NCI-H446 treated with DMSO at 0.1 percent for 48 hours (cell line): ENCODE measurements around the gene DDX51.
"Not testable (repeated sequence)": the region's sequence is repeated elsewhere in the genome, so short reads cannot be mapped to it uniquely, and the experiment has no call there.

ENCODE experiments used
- DNase-seq: peaks from one replicate; lab custom pipeline; 2025; lab: John Stamatoyannopoulos, UW

The DDX51 gene

GRCh38 chr12:132139912-132140311, 4.2 kb downstream of the DDX51 start:
- DNase-seq = no peak

DNA sequence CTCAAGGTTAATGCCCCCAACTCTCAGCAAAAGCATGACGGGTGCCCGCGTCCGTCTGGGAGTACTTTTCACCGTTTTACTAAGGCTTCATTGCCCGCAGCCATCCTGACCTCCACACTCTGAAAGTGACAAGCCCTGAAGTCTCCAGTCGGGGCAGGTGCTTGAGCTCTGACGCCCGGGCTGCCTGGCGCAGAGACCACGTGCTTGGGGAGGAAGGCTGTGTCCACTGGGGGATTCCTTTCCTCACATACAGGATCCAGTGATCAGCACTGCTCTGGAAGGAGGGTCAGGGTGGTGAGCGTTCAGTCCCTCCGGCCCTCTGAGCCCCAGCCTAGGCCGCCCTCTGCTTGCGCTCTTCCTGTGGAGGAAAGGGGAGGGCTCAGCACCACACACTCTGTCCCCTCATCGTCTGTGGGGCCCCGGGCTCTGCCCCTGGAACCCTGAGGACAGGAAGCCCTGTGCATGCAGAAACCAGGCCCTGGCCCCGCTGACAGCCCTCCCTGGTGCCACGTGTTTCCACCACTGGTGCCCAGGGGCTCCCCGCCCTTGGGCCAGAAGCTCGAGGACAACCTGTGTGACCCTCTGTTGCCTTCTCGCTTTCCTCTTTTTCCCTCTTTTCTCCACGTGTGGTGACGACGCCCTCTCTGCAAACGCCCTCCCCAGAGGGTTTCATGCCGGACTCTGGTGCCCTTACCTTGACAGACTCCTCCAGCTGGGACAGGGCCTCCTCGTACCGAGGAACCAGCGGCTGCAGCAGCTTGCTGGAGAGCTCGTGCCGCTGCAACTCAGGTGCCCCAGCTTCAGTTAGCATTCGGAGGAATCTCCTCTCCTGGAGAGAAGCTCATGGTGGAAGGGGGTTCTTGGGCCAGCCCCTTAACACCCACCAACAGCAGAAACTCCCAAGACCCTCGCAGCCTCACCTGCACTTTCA, 4.9 kb downstream of the DDX51 start:
- DNase-seq = no peak

- DNase-seq = no peak
These were observed 6.5 kb downstream of the DDX51 start for GRCh38 chr12:132137483-132138125.

DNA sequence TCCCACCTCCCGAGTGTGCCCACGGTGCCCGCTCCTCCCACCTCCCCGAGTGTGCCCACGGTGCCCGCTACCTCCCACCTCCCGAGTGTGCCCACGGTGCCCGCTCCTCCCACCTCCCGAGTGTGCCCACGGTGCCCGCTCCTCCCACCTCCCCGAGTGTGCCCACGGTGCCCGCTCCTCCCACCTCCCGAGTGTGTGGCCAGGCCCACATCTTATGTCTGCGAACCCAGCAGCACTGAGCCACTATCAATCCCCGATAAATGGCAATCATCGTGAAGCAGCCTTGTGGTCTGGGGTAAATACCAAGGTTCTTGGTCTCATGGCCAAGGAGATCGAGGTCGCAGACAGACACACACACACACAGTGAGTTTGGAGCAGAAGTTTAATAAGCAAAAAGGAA, 7.9 kb downstream of the DDX51 start:
- not testable (repeated sequence) for DNase-seq

GRCh38 chr12:132134653-132135183, 9.4 kb downstream of the DDX51 start:
- not testable (repeated sequence) for DNase-seq

DNA sequence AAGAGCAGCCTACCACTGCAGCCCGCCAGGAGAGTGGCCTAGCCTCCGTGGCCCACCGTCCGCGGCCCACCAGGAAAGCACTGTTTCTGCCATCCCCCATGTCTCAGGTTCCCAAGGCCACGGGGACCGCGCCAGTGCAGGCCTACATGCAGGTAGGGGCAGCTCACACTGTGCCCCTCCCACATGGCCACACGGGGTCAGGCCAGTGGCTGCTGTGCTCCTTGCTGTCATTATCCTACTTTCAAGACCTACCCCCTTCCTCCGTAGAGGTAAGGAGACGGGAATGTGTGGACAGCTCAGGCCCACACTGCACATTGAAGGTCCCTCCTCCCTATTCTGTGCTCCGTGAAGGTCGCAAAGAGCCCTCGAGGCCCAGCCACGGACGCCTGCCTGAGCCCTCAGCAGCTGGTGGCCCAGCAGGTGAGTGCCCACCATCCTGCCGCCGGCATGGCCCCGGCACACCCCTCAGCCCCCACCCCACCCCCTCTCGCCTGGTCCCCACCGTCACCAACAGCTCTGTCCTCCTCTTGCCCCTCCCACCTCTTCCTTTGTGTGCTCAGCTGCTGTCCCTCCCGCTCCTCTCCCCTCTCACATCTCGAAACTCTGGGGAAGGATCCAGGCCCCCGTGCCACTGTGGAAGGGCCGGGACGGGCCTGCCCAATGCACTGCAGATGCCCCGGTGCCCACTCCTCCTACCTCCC, 10.0 kb downstream of the DDX51 start:
- DNase-seq = no peak

GRCh38 chr12:132132609-132133430, 11.3 kb downstream of the DDX51 start:
- no peak for DNase-seq

GRCh38 chr12:132131952-132132351, 12.2 kb downstream of the DDX51 start:
- DNase-seq = no peak

DNA sequence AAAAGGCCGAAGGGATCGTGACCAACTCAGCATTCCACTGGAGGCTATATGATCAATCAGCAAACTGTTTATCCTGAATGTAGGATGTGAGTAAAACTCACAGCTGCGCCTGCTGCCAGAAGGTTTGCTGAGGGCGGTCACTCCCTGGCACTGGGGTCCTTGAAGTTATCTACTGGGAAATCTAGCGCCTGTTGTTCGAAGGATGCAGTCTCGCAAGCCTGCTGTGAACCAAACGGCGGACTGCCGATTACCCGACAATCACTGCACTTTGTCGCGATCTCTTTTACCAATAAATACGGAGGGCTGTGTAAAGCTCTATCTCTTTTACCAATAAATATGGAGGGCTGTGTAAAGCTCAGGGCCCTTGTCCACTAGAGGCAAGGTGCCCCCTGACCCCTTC, 12.9 kb downstream of the DDX51 start:
- DNase-seq = no peak

DNA sequence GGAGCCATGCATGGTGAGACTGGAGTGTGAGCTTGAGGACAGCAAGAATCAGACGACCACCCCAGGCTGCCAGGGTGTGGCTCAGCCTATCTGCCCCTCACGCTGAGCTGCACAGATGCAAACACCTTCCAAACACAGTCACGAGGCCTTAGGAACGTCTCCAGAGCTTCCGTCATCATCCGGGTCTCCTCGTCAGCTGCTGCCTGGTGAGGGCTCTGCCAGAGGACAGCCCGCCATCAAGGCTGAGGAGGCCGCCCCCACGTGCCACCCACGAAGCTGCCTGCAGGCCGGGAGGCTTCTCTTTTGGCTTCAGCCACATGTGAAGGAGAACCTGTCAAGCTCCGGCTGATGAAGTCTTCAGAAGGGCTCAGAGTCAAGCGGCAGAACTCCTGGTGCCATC, 13.4 kb downstream of the DDX51 start:
- no peak for DNase-seq

- DNase-seq = no peak
These were observed 15.1 kb downstream of the DDX51 start for GRCh38 chr12:132129007-132129406.

GRCh38 chr12:132127041-132127440, 17.1 kb downstream of the DDX51 start:
- no peak for DNase-seq

GRCh38 chr12:132125736-132126135, 18.4 kb downstream of the DDX51 start:
- DNase-seq = no peak

DNA sequence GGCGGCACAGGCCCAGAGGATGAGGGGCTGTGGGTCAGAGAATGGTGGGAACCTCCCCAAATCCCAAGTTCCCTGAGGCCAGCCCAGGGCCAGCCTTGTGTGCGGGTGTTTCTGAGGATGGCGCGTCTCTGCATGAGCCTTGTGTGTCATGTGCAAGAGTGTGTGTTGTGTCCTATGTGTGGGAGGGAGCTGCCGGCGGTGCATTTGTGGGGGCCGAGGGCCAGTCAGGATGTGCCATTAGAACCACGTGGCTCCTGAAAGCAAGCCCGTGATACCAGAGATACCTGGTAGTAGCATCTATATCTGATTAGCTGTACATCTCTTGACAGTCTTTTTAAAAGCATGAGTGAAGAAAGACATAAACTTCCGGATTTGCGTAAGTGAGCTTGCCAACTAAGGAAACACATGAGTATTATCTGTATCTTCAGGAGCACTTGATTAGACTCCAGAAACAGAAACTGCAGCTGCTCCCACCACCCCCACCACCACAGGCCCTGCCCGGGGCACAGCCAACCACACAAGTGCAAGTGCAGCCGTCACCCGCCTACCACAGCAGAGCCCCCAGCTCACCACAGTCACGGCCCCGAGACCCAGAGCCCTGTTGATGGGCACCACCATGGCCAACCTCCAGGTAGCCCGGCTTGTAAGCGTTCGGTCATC, 19.2 kb downstream of the DDX51 start:
- DNase-seq = no peak

DNA sequence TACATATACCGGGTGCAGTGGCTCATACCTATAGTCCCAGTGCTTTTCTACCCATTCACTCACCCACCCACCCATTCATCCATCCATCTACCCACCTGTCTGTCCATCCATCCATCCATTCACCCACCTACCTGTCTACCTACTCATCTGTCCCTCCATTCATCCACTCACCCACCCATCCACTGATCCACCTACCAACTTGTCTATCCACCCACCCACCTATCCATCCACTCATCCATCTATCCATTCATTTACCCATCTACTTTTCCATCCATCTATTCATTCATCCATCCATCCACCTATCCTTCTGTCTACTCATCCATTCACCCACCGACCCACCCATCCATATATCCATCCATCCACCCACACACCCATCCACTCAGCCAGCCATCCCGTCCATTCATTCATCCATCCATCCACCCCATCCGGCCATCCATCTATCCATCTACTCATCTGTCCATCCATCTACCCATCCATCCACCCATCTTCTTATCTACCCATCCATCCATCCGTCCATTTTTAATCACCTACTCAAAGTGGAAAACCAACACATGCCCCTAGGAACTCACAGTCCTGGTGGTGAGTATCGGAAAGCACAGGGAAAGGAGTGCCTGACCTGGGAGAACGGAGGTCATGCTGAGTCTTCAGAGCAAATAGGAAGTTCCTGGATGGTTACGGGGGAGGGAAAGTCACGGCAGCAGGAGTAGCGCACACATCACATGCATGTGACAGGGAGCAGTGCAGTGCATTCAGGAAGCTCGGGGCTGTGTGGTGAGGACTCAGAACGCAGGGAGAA, 20.0 kb downstream of the DDX51 start:
- DNase-seq = no peak

- no peak for DNase-seq
These were observed 22.8 kb downstream of the DDX51 start for GRCh38 chr12:132121283-132121682.

GRCh38 chr12:132118876-132119275, 25.2 kb downstream of the DDX51 start:
- no peak for DNase-seq

- no peak for DNase-seq
These were observed 26.6 kb downstream of the DDX51 start for GRCh38 chr12:132117558-132117875.

DNA sequence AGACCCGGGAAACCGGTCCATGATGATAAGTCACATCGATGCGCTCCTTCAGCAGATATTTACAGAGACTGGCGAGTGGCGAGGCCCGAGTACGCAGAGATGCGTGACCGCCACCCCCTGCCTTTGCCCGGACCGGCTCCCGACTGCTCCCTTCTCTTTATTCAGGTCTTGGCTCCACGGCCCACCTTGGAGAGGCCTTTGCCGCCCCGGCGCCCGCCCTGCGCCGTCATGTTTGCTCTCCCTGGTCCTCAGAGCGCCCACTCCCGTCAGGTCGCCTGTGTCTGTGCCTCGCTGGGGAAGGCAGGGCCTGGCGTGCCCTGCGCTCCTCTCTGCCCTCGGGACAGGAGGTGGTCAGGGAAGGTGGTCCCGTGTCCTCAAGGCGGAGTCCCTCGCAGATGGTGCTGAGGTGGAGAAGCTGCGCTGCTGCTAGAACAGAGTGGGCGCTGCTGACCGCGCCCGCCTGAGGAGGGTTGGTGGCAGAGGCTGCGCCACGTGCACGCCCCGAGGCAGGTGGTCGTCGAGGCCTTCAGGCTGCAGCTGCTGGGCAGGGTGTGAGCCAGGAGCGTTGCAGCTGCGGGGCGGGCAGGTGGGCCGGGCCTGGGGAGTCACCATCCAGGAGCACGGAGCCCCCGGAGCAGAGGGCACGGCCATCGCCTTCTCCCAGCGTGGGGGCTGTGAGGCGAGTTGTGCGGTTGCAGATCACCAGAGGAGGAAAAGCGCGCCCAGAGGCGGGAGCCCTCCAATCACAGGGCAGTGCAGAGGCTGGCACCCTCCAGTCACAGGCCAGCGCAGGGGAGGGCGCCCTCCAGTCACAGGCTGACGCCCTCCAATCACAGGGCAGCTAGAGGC, 27.2 kb downstream of the DDX51 start:
- no peak for DNase-seq
